HepG2 (cell line): ENCODE measurements around the gene ERCC4. TPM values are rescaled to one million over a fixed set of nuclear protein-coding genes. Genes with fewer than 3 reads are reported as not detected.

Experiments
- ATAC-seq: fragments of 200-7000 bp; cut with Tn5 transposase; 3 replicates; pipeline ENCODE4 v1.9.1; 2020; ENCODE audit warnings: mild to moderate bottlenecking, moderate library complexity
- BruUV-seq: library from RNA; stranded (reverse); fragments of 400-500 nt; replicated peaks from 2 replicates; lab custom pipeline; 2021; lab: Mats Ljungman, UMichigan
- CTCF ChIA-PET: fragments of 300-600 bp; formaldehyde crosslinking; extraction: SDS; loops from one replicate; lab custom pipeline; 2021; ENCODE audit warnings: low total read pairs, inconsistent platforms, low intra/inter-chr PET ratio; lab: Yijun Ruan, JAX
- POLR2A ChIA-PET: fragments of 350-600 bp; sonication (Branson Sonifier 250); formaldehyde crosslinking; loops from one replicate; lab custom pipeline; 2020; ENCODE audit warnings: antibody characterized with exemption, inconsistent platforms; lab: Yijun Ruan, JAX
- DNase-seq: peaks from one replicate; pipeline ENCODE4 v3.0.0-alpha.2; 2015; ENCODE audit warnings: low spot score
- FAIRE-seq: peaks from 3 replicates; lab custom pipeline; 2011; peaks lifted over from hg19 to GRCh38; lab: Jason Lieb, UNC
- H2AFZ ChIP-seq: one replicate; pipeline ENCODE4 v1.6.1; 2011; ENCODE audit warnings: low read length, inconsistent platforms
- H3K27ac ChIP-seq: fragments of 300-600 bp; 3 replicates; pipeline ENCODE4 v1.8.0; 2011; ENCODE audit warnings: mixed run types, mild to moderate bottlenecking, mixed read lengths, low read length, inconsistent platforms; ENCODE audit not compliant: insufficient read depth; ENCODE audit errors: extremely low read length
- H3K27me3 ChIP-seq, 2 experiments: fragments of 200-600 bp in 1 of 2; 2 replicates in 1 of 2; 3 replicates in 1 of 2; pipeline versions ENCODE4 v1.6.0 to v1.8.0; 2011; ENCODE audit warnings: low read length in 2 of 2, mild to moderate bottlenecking in 2 of 2, moderate library complexity in 2 of 2, inconsistent platforms in 1 of 2; ENCODE audit not compliant: insufficient read depth in 2 of 2, control insufficient read depth in 1 of 2
- H3K36me3 ChIP-seq, 2 experiments: fragments of 200-600 bp in 1 of 2; replicated peaks in 1 of 2; 2 replicates in 1 of 2; 3 replicates in 1 of 2; pipeline versions ENCODE4 v1.5.1 to v1.8.0; 2011; ENCODE audit warnings: low read length in 2 of 2, inconsistent platforms in 1 of 2; ENCODE audit not compliant: insufficient read depth in 2 of 2, control insufficient read depth in 1 of 2
- H3K4me1 ChIP-seq: 2 replicates; pipeline ENCODE4 v1.5.1; 2012; ENCODE audit warnings: low read length, inconsistent platforms; ENCODE audit not compliant: insufficient read depth
- H3K4me2 ChIP-seq: 2 replicates; pipeline ENCODE4 v1.6.0; 2011; ENCODE audit warnings: low read depth, low read length, inconsistent platforms
- H3K4me3 ChIP-seq, 3 experiments: fragments of 200-600 bp in 1 of 3; sonication (generic), shearing (Covaris generic) in 1 of 3; replicated peaks in 1 of 3; 2 replicates each; pipeline ENCODE4 v1.5.1; 2011 to 2016; ENCODE audit warnings: low read length in 3 of 3, inconsistent platforms in 2 of 3, low read depth in 2 of 3, mild to moderate bottlenecking in 2 of 3, control low read depth in 1 of 3, mixed read lengths in 1 of 3; ENCODE audit not compliant: insufficient read depth in 1 of 3
- H3K79me2 ChIP-seq: one replicate; pipeline ENCODE4 v1.6.1; 2011; ENCODE audit warnings: low read length, inconsistent platforms; ENCODE audit not compliant: insufficient read depth
- H3K9ac ChIP-seq: 2 replicates; pipeline ENCODE4 v1.6.0; 2011; ENCODE audit warnings: mild to moderate bottlenecking, low read depth, low read length, inconsistent platforms; ENCODE audit not compliant: insufficient read depth
- H3K9me3 ChIP-seq: 2 replicates; pipeline ENCODE4 v1.5.1; 2012; ENCODE audit warnings: mild to moderate bottlenecking, low read length
- H4K20me1 ChIP-seq: 2 replicates; pipeline ENCODE4 v1.6.0; 2011; ENCODE audit warnings: inconsistent platforms, mild to moderate bottlenecking, low read length, moderate library complexity; ENCODE audit not compliant: insufficient read depth
- FOXJ3 ChIP-seq: sonication (generic); formaldehyde crosslinking; IDR thresholded peaks from 2 replicates; pipeline ENCODE4 v1.4.0; 2020; ENCODE audit warnings: missing genetic modification reagents, mild to moderate bottlenecking, borderline replicate concordance
- GABPB1 ChIP-seq: IDR thresholded peaks from 2 replicates; pipeline ENCODE4 v1.6.1; 2016; ENCODE audit warnings: mild to moderate bottlenecking, missing genetic modification reagents, moderate library complexity, missing compliant biosample characterization
- GRHL1 ChIP-seq: sonication (generic); formaldehyde crosslinking; conservative IDR thresholded peaks from 2 replicates; pipeline ENCODE4 v1.8.0; 2022; ENCODE audit warnings: missing genetic modification reagents
- HDAC1 ChIP-seq: sonication (generic); formaldehyde crosslinking; IDR thresholded peaks from 2 replicates; pipeline ENCODE4 v1.5.1; 2020; ENCODE audit warnings: mild to moderate bottlenecking, missing genetic modification reagents
- HIC2 ChIP-seq: sonication (generic); formaldehyde crosslinking; IDR thresholded peaks from 2 replicates; pipeline ENCODE4 v1.9.0; 2022; ENCODE audit warnings: low read depth, missing genetic modification reagents
- KLF9 ChIP-seq: IDR thresholded peaks from 2 replicates; pipeline ENCODE4 v1.6.1; 2016; ENCODE audit warnings: low read depth
- TBX2 ChIP-seq: sonication (generic); formaldehyde crosslinking; IDR thresholded peaks from 2 replicates; pipeline ENCODE4 v1.5.0; 2020; ENCODE audit warnings: missing genetic modification reagents, mild to moderate bottlenecking, borderline replicate concordance
- U2AF2 ChIP-seq: fragments of 200-400 bp; formaldehyde crosslinking; IDR thresholded peaks from 2 replicates; pipeline ENCODE4 v1.6.1; 2017; ENCODE audit warnings: low read depth, mild to moderate bottlenecking, low read length
- WIZ ChIP-seq: sonication (generic); formaldehyde crosslinking; IDR thresholded peaks from 2 replicates; pipeline ENCODE4 v1.5.1; 2020; ENCODE audit warnings: mild to moderate bottlenecking, missing genetic modification reagents
- ZNF484 ChIP-seq: sonication (generic); formaldehyde crosslinking; IDR thresholded peaks from 2 replicates; pipeline ENCODE4 v1.5.1; 2020; ENCODE audit warnings: mild to moderate bottlenecking, low read depth, missing genetic modification reagents, borderline replicate concordance
- ZNF615 ChIP-seq: sonication (generic); formaldehyde crosslinking; IDR thresholded peaks from 2 replicates; pipeline ENCODE4 v1.5.0; 2020; ENCODE audit warnings: mild to moderate bottlenecking, missing genetic modification reagents, borderline replicate concordance
- ZNF678 ChIP-seq: sonication (generic); formaldehyde crosslinking; IDR thresholded peaks from 2 replicates; pipeline ENCODE4 v1.4.0; 2020; ENCODE audit warnings: mild to moderate bottlenecking, missing genetic modification reagents
- ZNF710 ChIP-seq: sonication (generic); formaldehyde crosslinking; IDR thresholded peaks from 2 replicates; pipeline ENCODE4 v1.5.0; 2020; ENCODE audit warnings: mild to moderate bottlenecking, missing genetic modification reagents, borderline replicate concordance
- WGBS: methylation state at CpG from one replicate; pipeline ENCODE4 v1.1.6; 2017; ENCODE audit warnings: low lambda C conversion rate; 5-methylcytosine and 5-hydroxymethylcytosine counted together
- in situ Hi-C: cut with HindIII; loops from 2 replicates; pipeline ENCODE4 v1.10.0; 2017; ENCODE audit warnings: low pct_unique_long_range_greater_than_20kb; ENCODE audit not compliant: extremely low pct_ligation_motif_present
- intact Hi-C: fragments of 100-400 bp; cut with micrococcal nuclease; formaldehyde crosslinking; loops from one replicate; pipeline ENCODE4 v1.10.0; 2022; ENCODE audit not compliant: unreplicated experiment
- polyA plus RNA-seq, 8 experiments: library from polyadenylated mRNA; depleted of rRNA in 3 of 8; stranded (reverse) in 7 of 8; unstranded in 1 of 8; fragments of >200 nt; fragmentation: Illumina TruSeq in 4 of 8; extraction: Trizol in 4 of 8; gene quantifications; 2 replicates each; pipeline versions ENCODE4 v1.2.1 to v1.2.3, GENCODE V29; 2011 to 2016; ENCODE audit warnings: low read depth in 4 of 8, missing spikeins in 1 of 8, mixed read lengths in 1 of 8; ENCODE audit not compliant: insufficient read depth in 1 of 8
- total RNA-seq, 5 experiments: library from RNA; depleted of rRNA; stranded (reverse); fragments of >200 nt; fragmentation: Illumina TruSeq; extraction: Trizol; gene quantifications; 2 replicates each; pipeline ENCODE4 v1.2.3, GENCODE V29; 2016; ENCODE audit warnings: low read depth in 1 of 5

Gene ERCC4
- total and polyA plus RNA-seq, 2 of the 13 experiments (the other 11 are each of a cell fraction or from before 2014, with no cell fraction given): 5.4 to 15.2 TPM

- in situ Hi-C loops: loop anchor here (10.0 kb wide), 2 partner anchors 288 to 328 kb away; no protein-coding TSS in a partner anchor
- intact Hi-C loops: loop anchor here (5.0 to 10.0 kb wide), 2 partner anchors 146 to 208 kb away; partner anchors contain the start of gene MRTFB
- Histone ChIP-seq H2AFZ (no peak overlapping the region), H3K36me3 (peaks cover 8 to 25% of the 10 kb centered on the region in 2 experiments), H3K79me2 (no peaks in the 10 kb centered on the region), H4K20me1 (0 out of 2 replicates have a peak, but pooled peaks cover 4% of the 10 kb centered on the region), H3K9ac (no peak overlapping the region), H3K4me2 (no peak overlapping the region), H3K9me3 (no peaks in the 10 kb centered on the region), H3K27me3 (no peaks in the 10 kb centered on the region), H3K4me3 (no peak overlapping the region), H3K4me1 (peaks cover 2% of the 10 kb centered on the region), H3K27ac (no peak overlapping the region)
- BruUV-seq: no TSS peak
- no peak for DNase-seq
- CTCF ChIA-PET: no interaction called here
- 95% methylated on average over 4 of the region's 4 CpGs for WGBS
- POLR2A ChIA-PET: no interaction called here
- TF ChIP-seq TBX2 (CRISPR knock-in tag): no peak
- FAIRE-seq: no peak
- ATAC-seq: no peak
Measured at GRCh38 chr16:13926464-13926863, 6.5 kb downstream of the ERCC4 start.

- no peak for FAIRE-seq
- H3K27ac ChIP-seq: no peak overlapping the region
- TF ChIP-seq WIZ (CRISPR knock-in tag): no peak
- no peak for TF ChIP-seq U2AF2
- TF ChIP-seq FOXJ3 (CRISPR knock-in tag): no peak
- no peak for TF ChIP-seq KLF9 (CRISPR knock-in tag)
- TF ChIP-seq GRHL1 (CRISPR knock-in tag): no peak
- no peak for TF ChIP-seq ZNF615 (CRISPR knock-in tag)
- TF ChIP-seq ZNF678: no peak
- no peak for TF ChIP-seq ZNF484 (CRISPR knock-in tag)
- TF ChIP-seq GABPB1 (CRISPR knock-in tag): no peak
- no peak for TF ChIP-seq ZNF710 (CRISPR knock-in tag)
- no peak for TF ChIP-seq HIC2 (CRISPR knock-in tag)
- TF ChIP-seq HDAC1 (CRISPR knock-in tag): no peak
Measured at GRCh38 chr16:13926891-13927290, 6.9 kb downstream of the ERCC4 start.

More at GRCh38 chr16:13926891-13927290, 6.9 kb downstream of the ERCC4 start:
- 0 out of 2 replicates have a peak, but pooled peaks cover 4% of the 10 kb centered on the region for H4K20me1 ChIP-seq
- ATAC-seq: no peak
- CTCF ChIA-PET: no interaction called here
- H3K79me2 ChIP-seq: no peaks in the 10 kb centered on the region
- no peak overlapping the region for H3K4me2 ChIP-seq
- DNase-seq: no peak
- no peak overlapping the region for H2AFZ ChIP-seq
- 96% methylated on average over 2 of the region's 2 CpGs for WGBS
- intact Hi-C loops (loop anchor here (5.0 to 10.0 kb wide), 2 partner anchors 145 to 208 kb away; partner anchors contain the start of gene MRTFB), in situ Hi-C loops (loop anchor here (10.0 kb wide), 2 partner anchors 288 to 328 kb away; no protein-coding TSS in a partner anchor)
- peaks cover 8 to 28% of the 10 kb centered on the region in 2 experiments for H3K36me3 ChIP-seq
- POLR2A ChIA-PET: no interaction called here
- no peak overlapping the region for H3K9ac ChIP-seq
- no TSS peak for BruUV-seq
- no peak overlapping the region for H3K4me3 ChIP-seq
- H3K4me1 ChIP-seq: no peaks in the 10 kb centered on the region
- no peaks in the 10 kb centered on the region for H3K9me3 ChIP-seq
- H3K27me3 ChIP-seq: no peaks in the 10 kb centered on the region
